ENCODE data around the gene MMP2. TPM values are rescaled to one million over a fixed set of nuclear protein-coding genes. Genes with fewer than 3 reads are reported as not detected.
A peak's percentile ranks its signal among the peaks of the same experiment; 100 is the strongest.

Gene MMP2
- total RNA-seq, 1 experiment from 2014 or later, result 305 TPM

DNA sequence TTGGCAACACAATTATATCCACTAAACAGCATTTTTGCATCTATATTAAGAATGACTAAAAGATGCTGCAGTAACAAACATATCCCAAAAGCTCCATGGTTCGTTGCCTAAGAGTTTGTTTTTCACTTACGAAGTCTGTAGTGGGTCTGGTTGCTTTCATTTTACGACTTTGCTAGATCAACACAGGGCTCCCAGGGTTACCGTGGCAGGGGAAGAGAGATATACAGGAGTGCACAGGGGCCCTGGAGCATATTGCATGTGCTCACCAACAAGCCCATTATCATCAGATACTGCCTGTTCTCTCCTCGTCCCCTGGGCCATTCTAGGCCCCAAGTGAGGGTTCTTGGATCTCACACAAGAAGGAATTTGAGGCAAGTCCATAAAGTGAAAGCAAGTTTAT lies 3.1 kb upstream of the MMP2 start:
- Histone ChIP-seq H3K9me3 (replicated peaks) (no peaks in the 10 kb centered on the region), H3K36me3 (peaks cover 3% of the 10 kb centered on the region), H3K4me3 (no peak overlapping the region), H3K27me3 (replicated peaks) (no peaks in the 10 kb centered on the region), H3K27ac (no peak overlapping the region), H3K4me1 (replicated peaks) (peaks cover 42% of the 10 kb centered on the region)
- DNase-seq (ENCODE audit: low read depth in 1 of 2, low spot score in 2 of 2), result no peak

- no peak overlapping the region for H3K27ac ChIP-seq
- DNase-seq (ENCODE audit: low read depth in 1 of 2, low spot score in 2 of 2), result no peak
- H3K36me3 ChIP-seq, result peaks cover 8% of the 10 kb centered on the region
- H3K4me3 ChIP-seq, result no peak overlapping the region
- no peaks in the 10 kb centered on the region for H3K9me3 ChIP-seq (replicated peaks)
- H3K4me1 ChIP-seq (replicated peaks), result peaks cover 42% of the 10 kb centered on the region
- H3K27me3 ChIP-seq (replicated peaks), result no peaks in the 10 kb centered on the region
Observed at GRCh38 chr16:55476625-55477533, 2.1 kb upstream of the MMP2 start.

DNA sequence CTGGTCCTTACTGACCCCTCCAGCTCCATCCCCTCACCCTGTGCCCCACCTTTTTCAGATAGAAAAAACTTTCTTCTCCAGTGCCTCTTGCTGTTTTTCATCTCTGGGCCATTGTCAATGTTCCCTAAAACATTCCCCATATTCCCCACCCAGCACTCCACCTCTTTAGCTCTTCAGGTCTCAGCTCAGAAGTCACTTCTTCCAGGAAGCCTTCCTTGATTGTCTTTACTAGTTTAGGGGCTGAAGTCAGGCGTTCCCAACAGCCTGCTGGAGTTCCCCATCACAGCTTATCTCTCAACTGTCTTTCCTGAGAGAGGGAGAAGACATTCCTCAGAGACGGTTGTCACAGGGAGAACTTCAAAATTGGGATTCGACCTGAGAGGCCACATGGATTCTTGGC lies 1.3 kb upstream of the MMP2 start:
- H3K27ac ChIP-seq, result no peak overlapping the region
- no peak for DNase-seq (ENCODE audit: low read depth in 1 of 2, low spot score in 2 of 2)
- no peak overlapping the region for H3K4me3 ChIP-seq
- H3K36me3 ChIP-seq, result peaks cover 17% of the 10 kb centered on the region
- peaks cover 41% of the 10 kb centered on the region for H3K4me1 ChIP-seq (replicated peaks)
- no peaks in the 10 kb centered on the region for H3K9me3 ChIP-seq (replicated peaks)
- no peaks in the 10 kb centered on the region for H3K27me3 ChIP-seq (replicated peaks)

DNA sequence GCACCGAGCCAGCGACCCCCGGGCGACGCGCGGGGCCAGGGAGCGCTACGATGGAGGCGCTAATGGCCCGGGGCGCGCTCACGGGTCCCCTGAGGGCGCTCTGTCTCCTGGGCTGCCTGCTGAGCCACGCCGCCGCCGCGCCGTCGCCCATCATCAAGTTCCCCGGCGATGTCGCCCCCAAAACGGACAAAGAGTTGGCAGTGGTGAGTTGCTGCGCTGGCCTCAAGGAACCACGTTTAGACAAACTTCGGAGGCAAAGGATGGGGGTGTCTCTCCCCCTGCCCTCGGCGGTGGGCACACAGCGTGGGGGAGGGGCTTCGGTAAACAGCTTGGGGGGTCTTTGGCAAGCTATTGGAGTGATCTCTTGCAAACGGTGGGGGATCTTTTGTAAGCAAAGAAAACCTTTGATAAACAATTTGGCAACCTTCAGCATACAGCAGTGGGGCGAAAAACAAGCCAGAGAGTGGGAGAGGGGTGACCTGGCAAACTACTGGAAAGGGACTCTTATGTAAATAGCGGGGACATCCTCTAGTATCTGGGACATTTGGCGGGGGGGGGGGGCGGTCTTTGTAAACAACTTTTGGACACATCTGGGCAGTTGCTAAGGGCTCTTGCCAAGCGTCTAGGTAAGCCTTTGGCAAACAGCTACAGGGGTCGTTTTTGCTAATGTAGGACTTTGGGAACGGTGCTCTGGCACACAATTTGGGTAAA lies 587 bp downstream of the MMP2 start:
- H3K27ac ChIP-seq, result peak overlapping the region; percentile 54
- peak overlapping the region; percentile 89 for H3K4me3 ChIP-seq
- H3K27me3 ChIP-seq (replicated peaks), result no peaks in the 10 kb centered on the region
- peak in 1 of 2 experiments; percentile 48 for DNase-seq (ENCODE audit: low read depth in 1 of 2, low spot score in 2 of 2)
- peaks cover 35% of the 10 kb centered on the region for H3K36me3 ChIP-seq
- no peaks in the 10 kb centered on the region for H3K9me3 ChIP-seq (replicated peaks)
- peaks cover 32% of the 10 kb centered on the region for H3K4me1 ChIP-seq (replicated peaks)

DNA sequence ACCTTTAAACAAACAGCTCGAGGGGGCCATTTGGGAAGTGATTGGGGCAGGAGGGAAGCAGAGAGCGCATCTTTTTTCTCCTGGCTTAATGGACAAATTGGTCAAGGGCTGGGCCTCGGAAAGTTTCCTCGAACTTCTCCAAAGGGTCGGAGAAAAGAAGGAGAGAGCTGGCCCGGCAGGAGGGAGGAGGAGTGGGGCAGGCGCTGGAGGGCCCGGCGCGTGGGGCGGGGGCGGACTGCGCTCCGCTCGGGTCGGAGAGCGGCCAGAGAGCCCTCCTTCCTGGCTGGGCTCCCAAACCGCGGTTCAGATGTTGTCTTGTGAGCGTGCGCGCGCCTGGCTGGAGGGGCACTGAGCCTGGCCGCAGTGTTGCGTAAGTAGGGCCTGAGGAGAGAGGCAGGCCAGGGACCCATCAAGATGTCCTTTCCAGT lies 1.2 kb downstream of the MMP2 start:
- H3K9me3 ChIP-seq (replicated peaks), result no peaks in the 10 kb centered on the region
- peak overlapping the region; percentile 54; the same call in 1 of the 2 replicates for H3K27ac ChIP-seq
- H3K4me1 ChIP-seq (replicated peaks), result peaks cover 32% of the 10 kb centered on the region
- DNase-seq (ENCODE audit: low read depth in 1 of 2, low spot score in 2 of 2), result peak; percentile 81 to 88
- H3K36me3 ChIP-seq, result peaks cover 42% of the 10 kb centered on the region
- H3K4me3 ChIP-seq, result peak overlapping the region; percentile 89
- H3K27me3 ChIP-seq (replicated peaks), result no peaks in the 10 kb centered on the region

- Histone ChIP-seq H3K4me1 (replicated peaks) (peaks cover 37% of the 10 kb centered on the region), H3K27me3 (replicated peaks) (no peaks in the 10 kb centered on the region)
- no peak for DNase-seq (ENCODE audit: low read depth in 1 of 2, low spot score in 2 of 2)
Observed at GRCh38 chr16:55481023-55481422, 2.0 kb downstream of the MMP2 start.

GRCh38 chr16:55482056-55482455 lies 3.1 kb downstream of the MMP2 start:
- peaks cover 47% of the 10 kb centered on the region for H3K4me1 ChIP-seq (replicated peaks)
- peak in 1 of 2 experiments; percentile 29 for DNase-seq (ENCODE audit: low read depth in 1 of 2, low spot score in 2 of 2)
- H3K4me3 ChIP-seq, result no peak overlapping the region
- H3K27me3 ChIP-seq (replicated peaks), result no peaks in the 10 kb centered on the region
- no peak overlapping the region for H3K27ac ChIP-seq
- peaks cover 60% of the 10 kb centered on the region for H3K36me3 ChIP-seq
- no peaks in the 10 kb centered on the region for H3K9me3 ChIP-seq (replicated peaks)

More at GRCh38 chr16:55481023-55481422, 2.0 kb downstream of the MMP2 start:
- Histone ChIP-seq H3K9me3 (replicated peaks) (no peaks in the 10 kb centered on the region), H3K4me3 (peak overlapping the region; percentile 89), H3K27ac (no peak overlapping the region), H3K36me3 (peaks cover 49% of the 10 kb centered on the region)

DNA sequence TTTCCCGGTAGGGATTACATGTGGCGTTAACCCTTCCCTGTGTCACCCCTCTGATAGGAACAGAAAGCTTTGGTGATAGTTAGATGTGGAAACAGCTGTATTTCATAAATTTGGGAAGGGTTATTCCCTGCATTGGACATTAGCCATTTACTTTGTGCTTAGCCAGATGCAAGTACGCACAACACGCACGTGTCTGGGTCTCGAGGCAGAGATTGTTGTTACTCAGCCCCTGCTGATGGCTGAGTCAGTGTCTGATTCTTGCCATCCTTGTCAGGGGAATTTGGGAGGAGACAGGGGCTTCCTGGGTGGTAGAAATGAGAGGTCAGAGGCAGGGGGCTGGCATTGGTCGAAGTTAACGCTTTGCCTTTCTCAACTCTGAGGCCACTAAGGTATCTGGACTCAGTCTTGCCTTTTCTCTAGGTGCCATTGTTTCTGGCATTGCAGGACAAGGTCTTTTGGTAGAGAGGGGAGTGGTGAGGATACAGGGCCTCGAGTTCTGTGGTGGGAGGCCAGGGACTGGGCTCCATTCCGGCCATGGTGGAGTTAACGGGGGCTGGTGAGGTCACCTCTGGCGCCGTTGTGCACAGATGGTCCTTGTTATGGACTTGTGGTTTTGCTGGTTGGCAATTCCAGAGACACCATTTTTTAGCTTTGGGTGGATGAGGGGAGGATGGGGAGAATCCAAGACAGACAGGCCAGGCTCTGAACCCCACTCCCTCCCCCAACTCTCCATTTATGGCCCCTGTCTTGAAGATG lies 8.2 kb downstream of the MMP2 start:
- Histone ChIP-seq H3K9me3 (replicated peaks) (no peaks in the 10 kb centered on the region), H3K27ac (peak overlapping the region; percentile 88), H3K27me3 (replicated peaks) (no peaks in the 10 kb centered on the region), H3K4me1 (replicated peaks) (peaks cover 41% of the 10 kb centered on the region), H3K36me3 (peaks cover 93% of the 10 kb centered on the region), H3K4me3 (no peak overlapping the region)
- peak; percentile 94 to 96 for DNase-seq (ENCODE audit: low read depth in 1 of 2, low spot score in 2 of 2)

- peak overlapping the region; percentile 88 for H3K27ac ChIP-seq
- DNase-seq (ENCODE audit: low read depth in 1 of 2, low spot score in 2 of 2), result peak; percentile 33 to 66
Observed at GRCh38 chr16:55488306-55488705, 9.3 kb downstream of the MMP2 start.

DNA sequence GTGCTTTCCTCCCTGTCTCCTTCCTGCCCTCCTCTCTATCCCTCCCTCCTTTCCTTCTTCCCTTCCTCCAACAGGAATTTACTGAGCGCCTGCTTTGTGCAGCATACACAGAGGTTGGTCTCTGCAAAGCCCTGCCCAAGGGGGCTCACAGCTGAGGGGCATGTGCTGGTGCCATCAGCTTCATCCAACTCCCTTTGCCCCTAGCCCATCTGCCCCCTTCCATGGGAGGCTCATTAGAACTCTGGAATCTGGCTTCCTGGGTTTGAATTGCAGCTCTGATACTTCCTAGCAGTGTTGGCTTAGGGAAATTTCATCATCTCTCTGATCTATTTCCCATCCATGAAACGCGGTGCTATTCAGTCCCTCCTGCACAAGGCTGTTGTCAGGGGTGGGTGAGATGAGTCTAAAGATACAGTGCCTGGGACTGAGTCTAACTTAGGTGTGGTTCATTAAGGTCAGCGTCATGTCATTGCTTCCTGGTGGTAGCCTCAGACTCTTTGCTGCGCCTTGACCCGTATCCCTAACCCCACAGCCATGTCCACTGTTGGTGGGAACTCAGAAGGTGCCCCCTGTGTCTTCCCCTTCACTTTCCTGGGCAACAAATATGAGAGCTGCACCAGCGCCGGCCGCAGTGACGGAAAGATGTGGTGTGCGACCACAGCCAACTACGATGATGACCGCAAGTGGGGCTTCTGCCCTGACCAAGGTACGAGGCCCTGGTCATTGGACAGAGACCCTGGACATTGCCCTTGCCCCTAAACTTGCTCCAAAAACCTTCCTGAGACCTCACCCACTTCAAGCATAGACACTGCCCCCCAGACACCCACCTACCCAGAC lies 10.3 kb downstream of the MMP2 start:
- H3K4me1 ChIP-seq (replicated peaks), result peaks cover 48% of the 10 kb centered on the region
- H3K27me3 ChIP-seq (replicated peaks), result no peaks in the 10 kb centered on the region

More at GRCh38 chr16:55488306-55488705, 9.3 kb downstream of the MMP2 start:
- Histone ChIP-seq H3K4me3 (no peak overlapping the region), H3K9me3 (replicated peaks) (no peaks in the 10 kb centered on the region), H3K27me3 (replicated peaks) (no peaks in the 10 kb centered on the region), H3K4me1 (replicated peaks) (peaks cover 38% of the 10 kb centered on the region), H3K36me3 (peaks cover 91% of the 10 kb centered on the region)

DNA sequence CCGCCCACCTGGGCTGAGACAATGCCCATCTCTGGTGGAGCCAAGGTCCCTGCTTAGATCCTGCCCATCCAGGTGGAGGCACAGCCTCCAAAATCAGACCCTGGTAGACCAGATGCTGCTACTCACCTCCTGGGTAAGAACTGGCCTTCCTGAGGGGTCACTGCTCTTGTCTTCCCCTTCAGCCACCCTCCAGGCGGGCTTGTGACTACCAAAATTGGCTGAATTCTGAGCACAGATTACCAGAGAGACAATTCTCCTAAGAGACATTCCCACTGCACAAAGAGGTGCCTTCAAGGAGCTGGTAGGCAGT lies 10.9 kb downstream of the MMP2 start:
- H3K36me3 ChIP-seq, result peaks cover 90% of the 10 kb centered on the region
- peaks cover 54% of the 10 kb centered on the region for H3K4me1 ChIP-seq (replicated peaks)
- no peak overlapping the region for H3K27ac ChIP-seq

More for the DNA sequence above, 10.3 kb downstream of the MMP2 start:
- H3K27ac ChIP-seq, result no peak overlapping the region
- H3K9me3 ChIP-seq (replicated peaks), result no peaks in the 10 kb centered on the region
- peaks cover 91% of the 10 kb centered on the region for H3K36me3 ChIP-seq
- H3K4me3 ChIP-seq, result no peak overlapping the region
- no peak for DNase-seq (ENCODE audit: low read depth in 1 of 2, low spot score in 2 of 2)

DNA sequence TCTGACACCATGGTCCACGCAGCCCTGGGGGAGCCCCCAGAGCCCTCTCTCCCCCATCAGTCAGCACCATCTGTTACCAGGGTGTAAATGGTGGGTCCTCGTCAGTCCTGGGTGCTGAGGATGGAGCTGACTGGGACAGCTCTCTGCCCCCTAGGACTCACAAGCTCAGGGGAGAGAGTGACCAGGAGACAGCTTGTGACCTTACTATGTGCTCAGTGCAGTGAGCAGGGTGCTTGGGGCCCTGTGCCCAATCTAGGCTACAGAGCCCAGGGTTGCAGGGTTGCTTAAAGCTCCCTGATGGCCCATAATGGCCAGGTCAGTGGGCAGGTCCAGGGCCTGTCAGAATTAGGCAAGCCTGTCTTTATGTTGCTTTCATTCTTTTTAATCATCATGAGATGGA lies 11.3 kb downstream of the MMP2 start:
- Histone ChIP-seq H3K4me3 (no peak overlapping the region), H3K36me3 (peaks cover 87% of the 10 kb centered on the region), H3K4me1 (replicated peaks) (peaks cover 58% of the 10 kb centered on the region), H3K9me3 (replicated peaks) (no peaks in the 10 kb centered on the region), H3K27ac (no peak overlapping the region), H3K27me3 (replicated peaks) (no peaks in the 10 kb centered on the region)
- no peak for DNase-seq (ENCODE audit: low read depth in 1 of 2, low spot score in 2 of 2)

More for the DNA sequence above, 10.9 kb downstream of the MMP2 start:
- no peak for DNase-seq (ENCODE audit: low read depth in 1 of 2, low spot score in 2 of 2)
- no peaks in the 10 kb centered on the region for H3K9me3 ChIP-seq (replicated peaks)
- H3K27me3 ChIP-seq (replicated peaks), result no peaks in the 10 kb centered on the region
- H3K4me3 ChIP-seq, result no peak overlapping the region

DNA sequence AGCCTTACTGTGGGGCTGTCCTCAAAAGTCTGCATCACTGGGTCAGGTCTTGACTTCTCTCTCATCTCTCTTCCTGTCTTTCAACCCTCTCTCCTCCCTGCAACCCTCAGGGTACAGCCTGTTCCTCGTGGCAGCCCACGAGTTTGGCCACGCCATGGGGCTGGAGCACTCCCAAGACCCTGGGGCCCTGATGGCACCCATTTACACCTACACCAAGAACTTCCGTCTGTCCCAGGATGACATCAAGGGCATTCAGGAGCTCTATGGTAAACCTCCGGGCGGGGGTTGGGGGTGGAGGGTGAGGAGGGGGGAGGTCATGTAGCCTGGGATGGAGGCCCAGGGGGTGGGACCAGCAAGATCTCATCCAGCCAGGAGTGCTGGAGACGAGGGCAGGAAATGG lies 12.7 kb downstream of the MMP2 start:
- Histone ChIP-seq H3K27ac (no peak overlapping the region), H3K4me3 (no peak overlapping the region), H3K36me3 (peaks cover 87% of the 10 kb centered on the region), H3K4me1 (replicated peaks) (peaks cover 60% of the 10 kb centered on the region), H3K9me3 (replicated peaks) (no peaks in the 10 kb centered on the region), H3K27me3 (replicated peaks) (no peaks in the 10 kb centered on the region)
- no peak for DNase-seq (ENCODE audit: low read depth in 1 of 2, low spot score in 2 of 2)

Measured in SJSA1 (cell line).